Loucy (cell line): ENCODE results near the gene TMEM11.

Experiments
- H2AFZ ChIP-seq: fragments of 200-600 bp; sonication (generic); 2 replicates; pipeline ENCODE4 v1.6.0; 2016; ENCODE audit warnings: antibody characterized with exemption, mild to moderate bottlenecking, low read length, moderate library complexity
- H3F3A ChIP-seq: fragments of 200-600 bp; 2 replicates; pipeline ENCODE4 v1.6.0; 2016; ENCODE audit warnings: antibody characterized with exemption, low read depth, mild to moderate bottlenecking
- H3K27me3 ChIP-seq: fragments of 200-600 bp; sonication (generic); 2 replicates; pipeline ENCODE4 v1.6.1; 2014; ENCODE audit warnings: low read length, mild to moderate bottlenecking; ENCODE audit not compliant: insufficient read depth, poor library complexity, severe bottlenecking
- H3K36me3 ChIP-seq: fragments of 200-600 bp; sonication (generic); 2 replicates; pipeline ENCODE4 v1.6.1; 2016; ENCODE audit warnings: low read length; ENCODE audit not compliant: insufficient read depth
- H3K4me1 ChIP-seq: fragments of 200-600 bp; sonication (generic); 2 replicates; pipeline ENCODE4 v1.5.1; 2014; ENCODE audit warnings: low read length, mild to moderate bottlenecking; ENCODE audit not compliant: insufficient read depth, poor library complexity, severe bottlenecking
- H3K4me2 ChIP-seq: fragments of 200-600 bp; sonication (generic); 2 replicates; pipeline ENCODE4 v1.6.0; 2014; ENCODE audit warnings: antibody characterized with exemption, low read length, low read depth, mild to moderate bottlenecking; ENCODE audit not compliant: poor library complexity, severe bottlenecking
- H3K4me3 ChIP-seq: fragments of 200-600 bp; sonication (generic); 2 replicates; pipeline ENCODE4 v1.5.1; 2014; ENCODE audit warnings: low read length, mild to moderate bottlenecking, mixed read lengths; ENCODE audit not compliant: poor library complexity, severe bottlenecking
- H3K79me2 ChIP-seq: fragments of 200-600 bp; sonication (generic); 2 replicates; pipeline ENCODE4 v1.6.1; 2014; ENCODE audit warnings: low read length; ENCODE audit not compliant: insufficient read depth
- H3K9ac ChIP-seq: fragments of 200-600 bp; sonication (generic); 2 replicates; pipeline ENCODE4 v1.6.0; 2014; ENCODE audit warnings: mild to moderate bottlenecking, low read depth, low read length, moderate library complexity; ENCODE audit not compliant: poor library complexity, severe bottlenecking
- H3K9me2 ChIP-seq: fragments of 200-600 bp; sonication (generic); replicated peaks from 2 replicates; pipeline ENCODE4 v1.6.1; 2016; ENCODE audit warnings: low read depth, low read length, mixed read lengths
- H3K9me3 ChIP-seq: fragments of 200-600 bp; sonication (generic); 2 replicates; pipeline ENCODE4 v1.6.1; 2014; ENCODE audit warnings: mild to moderate bottlenecking, antibody characterized with exemption, low read length, low read depth; ENCODE audit not compliant: insufficient read depth
- H4K20me1 ChIP-seq: fragments of 200-600 bp; sonication (generic); 2 replicates; pipeline ENCODE4 v1.6.0; 2014; ENCODE audit warnings: antibody characterized with exemption, low read length, mild to moderate bottlenecking; ENCODE audit not compliant: insufficient read depth, poor library complexity, severe bottlenecking
- EZH2phosphoT487 ChIP-seq: fragments of 200-600 bp; IDR thresholded peaks from 2 replicates; pipeline ENCODE4 v1.6.1; 2018; ENCODE audit warnings: antibody characterized with exemption, mild to moderate bottlenecking, moderate library complexity, borderline replicate concordance
- TF ChIP-seq, protein P1 (sequence below): fragments of 200-600 bp; sonication (generic); conservative IDR thresholded peaks from 2 replicates; pipeline ENCODE4 v1.5.1; 2014; ENCODE audit warnings: mild to moderate bottlenecking, antibody characterized with exemption, low read length

TMEM11 gene

DNA sequence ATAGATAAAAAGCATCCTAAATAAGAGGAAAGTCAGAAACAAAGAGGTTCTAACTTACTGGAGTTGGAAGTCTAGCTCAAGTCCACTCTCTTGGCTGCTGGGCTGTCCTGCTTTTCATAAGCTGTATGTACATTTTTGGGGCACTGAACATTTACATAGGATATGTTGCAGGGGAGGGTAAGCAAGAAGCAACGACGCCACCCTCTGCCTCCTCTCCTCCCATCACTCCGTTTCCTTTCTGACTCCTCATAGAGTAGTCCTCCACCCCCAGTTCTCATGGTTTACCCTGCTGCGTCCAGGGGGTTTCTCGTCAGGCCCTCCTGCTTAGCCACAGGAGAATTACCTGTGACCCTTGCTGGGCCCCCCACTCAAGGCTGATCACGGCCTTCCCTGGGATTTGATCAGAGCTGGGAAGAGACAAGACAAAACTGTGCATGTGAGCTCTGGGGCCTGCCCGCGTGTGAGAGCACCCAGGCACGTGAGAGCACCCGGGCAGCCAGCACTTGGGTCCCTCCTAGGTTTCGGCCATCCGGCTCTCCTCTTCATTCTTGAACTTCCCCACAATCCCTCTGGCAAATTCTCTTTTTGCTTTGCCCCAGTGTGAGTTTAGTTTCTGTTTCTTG lies 37.1 kb downstream of the TMEM11 start:
- Histone ChIP-seq H3K36me3 (peaks cover 20% of the 10 kb centered on the region; the same call in 1 of the 2 replicates), H3K9me2 (no peaks in the 10 kb centered on the region), H3F3A (no peaks in the 10 kb centered on the region), H3K4me2 (no peak overlapping the region), H3K4me3 (no peak overlapping the region), H3K9me3 (no peaks in the 10 kb centered on the region), H3K79me2 (no peaks in the 10 kb centered on the region), H3K9ac (no peak overlapping the region), H4K20me1 (no peaks in the 10 kb centered on the region), H2AFZ (no peak overlapping the region), H3K4me1 (no peaks in the 10 kb centered on the region), H3K27me3 (no peaks in the 10 kb centered on the region)
- no peak for TF ChIP-seq EZH2phosphoT487
- TF ChIP-seq, protein P1, sequence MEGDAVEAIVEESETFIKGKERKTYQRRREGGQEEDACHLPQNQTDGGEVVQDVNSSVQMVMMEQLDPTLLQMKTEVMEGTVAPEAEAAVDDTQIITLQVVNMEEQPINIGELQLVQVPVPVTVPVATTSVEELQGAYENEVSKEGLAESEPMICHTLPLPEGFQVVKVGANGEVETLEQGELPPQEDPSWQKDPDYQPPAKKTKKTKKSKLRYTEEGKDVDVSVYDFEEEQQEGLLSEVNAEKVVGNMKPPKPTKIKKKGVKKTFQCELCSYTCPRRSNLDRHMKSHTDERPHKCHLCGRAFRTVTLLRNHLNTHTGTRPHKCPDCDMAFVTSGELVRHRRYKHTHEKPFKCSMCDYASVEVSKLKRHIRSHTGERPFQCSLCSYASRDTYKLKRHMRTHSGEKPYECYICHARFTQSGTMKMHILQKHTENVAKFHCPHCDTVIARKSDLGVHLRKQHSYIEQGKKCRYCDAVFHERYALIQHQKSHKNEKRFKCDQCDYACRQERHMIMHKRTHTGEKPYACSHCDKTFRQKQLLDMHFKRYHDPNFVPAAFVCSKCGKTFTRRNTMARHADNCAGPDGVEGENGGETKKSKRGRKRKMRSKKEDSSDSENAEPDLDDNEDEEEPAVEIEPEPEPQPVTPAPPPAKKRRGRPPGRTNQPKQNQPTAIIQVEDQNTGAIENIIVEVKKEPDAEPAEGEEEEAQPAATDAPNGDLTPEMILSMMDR, result no peak

DNA sequence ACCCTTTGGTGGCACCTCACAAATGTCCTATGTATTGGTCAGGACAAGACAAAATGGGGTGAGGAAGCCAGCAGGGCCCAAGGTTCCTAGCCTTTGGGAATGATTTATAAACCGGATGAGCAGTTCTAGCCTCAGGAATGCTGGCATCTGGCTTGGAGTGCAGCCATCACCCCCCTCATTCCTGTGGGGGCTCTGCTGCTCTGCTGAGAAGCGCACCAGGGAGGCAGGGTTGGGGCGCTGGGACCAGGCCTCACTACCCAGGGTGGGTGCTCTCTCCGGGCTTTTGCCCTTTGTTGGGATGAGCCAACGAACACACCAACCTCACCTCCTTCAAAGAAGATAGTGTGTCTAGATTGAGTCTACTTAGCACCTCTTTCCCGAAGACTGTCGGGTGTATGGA lies 39.2 kb downstream of the TMEM11 start:
- peaks cover 20% of the 10 kb centered on the region; the same call in 1 of the 2 replicates for H3K36me3 ChIP-seq
- H4K20me1 ChIP-seq, result no peaks in the 10 kb centered on the region
- no peaks in the 10 kb centered on the region for H3K9me3 ChIP-seq
- no peaks in the 10 kb centered on the region for H3K79me2 ChIP-seq
- no peaks in the 10 kb centered on the region for H3K9me2 ChIP-seq
- no peaks in the 10 kb centered on the region for H3F3A ChIP-seq
- TF ChIP-seq EZH2phosphoT487, result no peak
- TF ChIP-seq, protein P1, result no peak
- H3K27me3 ChIP-seq, result no peaks in the 10 kb centered on the region
- H2AFZ ChIP-seq, result no peak overlapping the region
- no peak overlapping the region for H3K9ac ChIP-seq
- H3K4me3 ChIP-seq, result no peak overlapping the region
- H3K4me1 ChIP-seq, result no peaks in the 10 kb centered on the region
- H3K4me2 ChIP-seq, result no peak overlapping the region

DNA sequence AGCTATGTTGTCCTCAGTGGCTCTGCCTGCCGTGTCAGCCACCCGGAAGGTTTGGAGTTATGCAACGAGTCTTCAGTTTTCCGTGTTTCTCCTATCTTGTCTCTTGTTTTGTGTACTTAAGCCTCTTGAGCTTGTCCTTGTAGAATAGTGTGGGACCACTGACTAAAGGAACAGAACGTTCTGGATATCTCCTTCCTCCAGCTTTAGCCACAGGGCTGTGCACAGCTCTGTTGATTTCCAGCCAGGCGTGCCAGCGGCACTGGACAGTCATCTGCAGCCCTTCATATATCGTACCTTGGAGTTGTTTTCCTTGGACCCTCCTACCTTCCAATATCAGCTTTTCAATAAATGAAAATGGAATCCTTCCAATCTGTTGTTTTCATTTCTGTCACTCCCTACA lies 39.8 kb downstream of the TMEM11 start:
- Histone ChIP-seq H3K4me1 (no peaks in the 10 kb centered on the region), H3K79me2 (no peaks in the 10 kb centered on the region), H3K36me3 (peaks cover 20% of the 10 kb centered on the region; the same call in 1 of the 2 replicates), H3K9ac (no peak overlapping the region), H2AFZ (no peak overlapping the region), H3F3A (no peaks in the 10 kb centered on the region), H3K9me3 (no peaks in the 10 kb centered on the region), H3K9me2 (no peaks in the 10 kb centered on the region), H4K20me1 (no peaks in the 10 kb centered on the region), H3K4me2 (no peak overlapping the region), H3K4me3 (no peak overlapping the region), H3K27me3 (no peaks in the 10 kb centered on the region)
- TF ChIP-seq, protein P1, result no peak
- no peak for TF ChIP-seq EZH2phosphoT487
